Endothelial cell of umbilical vein (primary cell): ENCODE results near the gene PELI2. TPM values are rescaled to one million over a fixed set of nuclear protein-coding genes. Genes with fewer than 3 reads are reported as not detected.

ENCODE experiments used
- BruUV-seq: library from RNA; stranded (reverse); fragments of 400-500 nt; replicated peaks from 2 replicates; lab custom pipeline; 2021; lab: Mats Ljungman, UMichigan
- CTCF ChIA-PET: fragments of 300-600, 350-600 bp; sonication (Branson Sonifier 250); formaldehyde crosslinking; loops from one replicate; lab custom pipeline; 2021; ENCODE audit warnings: antibody characterized with exemption, inconsistent platforms; lab: Charles Lee
- POLR2A ChIA-PET: fragments of 300-600, 350-600 bp; sonication (Branson Sonifier 250); formaldehyde crosslinking; loops from one replicate; lab custom pipeline; 2021; ENCODE audit warnings: antibody characterized with exemption, inconsistent platforms; lab: Charles Lee
- DNase-seq: peaks from one replicate; pipeline ENCODE4 v3.0.0-alpha.2; 2011; ENCODE audit warnings: low read depth, low spot score
- FAIRE-seq: peaks from 2 replicates; lab custom pipeline; 2011; peaks lifted over from hg19 to GRCh38; lab: Jason Lieb, UNC
- H2AFZ ChIP-seq: 2 replicates; pipeline ENCODE4 v1.6.0; 2012; ENCODE audit warnings: low read depth, low read length, control low read depth, inconsistent platforms
- H3K27ac ChIP-seq: 2 replicates; pipeline ENCODE4 v1.5.1; 2011; ENCODE audit warnings: low read depth, mild to moderate bottlenecking, control low read depth, low read length, moderate library complexity; ENCODE audit not compliant: insufficient read depth
- H3K27me3 ChIP-seq, 2 experiments: 2 replicates each; pipeline versions ENCODE4 v1.6.0 to v1.6.1; 2011; ENCODE audit warnings: low read length in 2 of 2, mixed read lengths in 1 of 2; ENCODE audit not compliant: control insufficient read depth in 2 of 2, insufficient read depth in 2 of 2
- H3K36me3 ChIP-seq, 2 experiments: 2 replicates in 1 of 2; 3 replicates in 1 of 2; pipeline ENCODE4 v1.5.1; 2011; ENCODE audit warnings: low read length in 2 of 2, mild to moderate bottlenecking in 1 of 2, moderate library complexity in 1 of 2; ENCODE audit not compliant: control insufficient read depth in 2 of 2, insufficient read depth in 2 of 2; ENCODE audit errors: extremely low read depth in 1 of 2
- H3K4me1 ChIP-seq: 3 replicates; pipeline ENCODE4 v1.5.1; 2011; ENCODE audit warnings: mild to moderate bottlenecking, low read length; ENCODE audit not compliant: control insufficient read depth, insufficient read depth; ENCODE audit errors: extremely low read depth
- H3K4me2 ChIP-seq: 2 replicates; pipeline ENCODE4 v1.6.1; 2011; ENCODE audit warnings: low read length, control low read depth, mixed read lengths; ENCODE audit not compliant: insufficient read depth
- H3K4me3 ChIP-seq, 3 experiments: fragments of 200-600 bp in 1 of 3; sonication (generic), shearing (Covaris generic) in 1 of 3; replicated peaks in 1 of 3; 2 replicates each; pipeline ENCODE4 v1.5.1; 2011 to 2016; ENCODE audit warnings: control low read depth in 3 of 3, low read length in 3 of 3, mild to moderate bottlenecking in 2 of 3, inconsistent platforms in 1 of 3, low read depth in 1 of 3, moderate library complexity in 1 of 3; ENCODE audit not compliant: insufficient read depth in 1 of 3
- H3K79me2 ChIP-seq: 2 replicates; pipeline ENCODE4 v1.6.0; 2012; ENCODE audit warnings: low read length, inconsistent platforms; ENCODE audit not compliant: control insufficient read depth, insufficient read depth
- H3K9ac ChIP-seq: replicated peaks from 2 replicates; pipeline ENCODE3; 2011; ENCODE audit warnings: low read length, control low read depth; ENCODE audit not compliant: insufficient read depth; ENCODE audit errors: extremely low read depth
- H3K9me1 ChIP-seq: replicated peaks from 3 replicates; pipeline ENCODE4 v1.6.0; 2011; ENCODE audit warnings: mild to moderate bottlenecking, low read length; ENCODE audit not compliant: control insufficient read depth, insufficient read depth; ENCODE audit errors: extremely low read depth
- H3K9me3 ChIP-seq: replicated peaks from 2 replicates; pipeline ENCODE4 v1.5.1; 2012; ENCODE audit warnings: low read length, inconsistent platforms; ENCODE audit not compliant: control insufficient read depth, insufficient read depth
- H4K20me1 ChIP-seq: replicated peaks from 2 replicates; pipeline ENCODE3; 2011; ENCODE audit warnings: mild to moderate bottlenecking, low read length; ENCODE audit not compliant: control insufficient read depth, insufficient read depth; ENCODE audit errors: extremely low read depth
- EZH2 ChIP-seq: IDR thresholded peaks from 2 replicates; pipeline ENCODE4 v1.6.1; 2012; ENCODE audit warnings: borderline replicate concordance, low read depth, mild to moderate bottlenecking, moderate library complexity, low read length, inconsistent platforms; ENCODE audit not compliant: severe bottlenecking
- FOS ChIP-seq: IDR thresholded peaks from 2 replicates; pipeline ENCODE4 v1.6.1; 2011; ENCODE audit warnings: mild to moderate bottlenecking, low read length, moderate library complexity, borderline replicate concordance; ENCODE audit not compliant: insufficient read depth
- GATA2 ChIP-seq: IDR thresholded peaks from 2 replicates; pipeline ENCODE4 v1.7.0; 2011; ENCODE audit warnings: low read depth, mild to moderate bottlenecking, moderate library complexity, mixed read lengths, low read length; ENCODE audit not compliant: insufficient read length, insufficient read depth
- JUN ChIP-seq: IDR thresholded peaks from 2 replicates; pipeline ENCODE4 v1.6.1; 2011; ENCODE audit warnings: borderline replicate concordance, low read depth; ENCODE audit not compliant: insufficient read length, insufficient read depth
- MAX ChIP-seq: IDR thresholded peaks from 2 replicates; pipeline ENCODE4 v1.6.1; 2011; ENCODE audit not compliant: insufficient read depth, insufficient read length
- MYC ChIP-seq: IDR thresholded peaks from one replicate; pipeline ENCODE4 v1.6.1; 2011; ENCODE audit warnings: mild to moderate bottlenecking, low read depth, low read length
- POLR2A ChIP-seq: IDR thresholded peaks from 2 replicates; pipeline ENCODE4 v1.6.1; 2012; ENCODE audit warnings: low read depth, mild to moderate bottlenecking, control low read depth, low read length
- POLR2AphosphoS5 ChIP-seq: IDR thresholded peaks from 2 replicates; pipeline ENCODE4 v1.6.1; 2012; ENCODE audit warnings: low read depth, mild to moderate bottlenecking, control low read depth, low read length, moderate library complexity; ENCODE audit not compliant: insufficient read depth
- dilution Hi-C: fragments of 300-500 bp; cut with MboI; formaldehyde crosslinking; loops from one replicate; pipeline ENCODE4 v1.15.0; 2019; ENCODE audit warnings: low sequenced_read_pairs; ENCODE audit not compliant: extremely low pct_ligation_motif_present
- intact Hi-C: fragments of 100-400 bp; cut with micrococcal nuclease; formaldehyde crosslinking; loops from one replicate; pipeline ENCODE4 v1.10.0; 2022
- polyA plus RNA-seq, 4 experiments: library from polyadenylated mRNA; depleted of rRNA in 3 of 4; stranded (reverse) in 3 of 4; unstranded in 1 of 4; fragments of >200 nt; gene quantifications; 2 replicates each; pipeline versions ENCODE4 v1.2.1 to v1.2.3, GENCODE V29; 2011 to 2012; ENCODE audit warnings: missing spikeins in 1 of 4
- total RNA-seq: library from RNA; stranded (reverse); gene quantifications from 2 replicates; pipeline ENCODE4 v1.2.3, GENCODE V29; 2021
- TF ChIP-seq, protein P1 (sequence below), 2 donors: IDR thresholded peaks; 1 replicate in 1 of 2; 2 replicates in 1 of 2; pipeline ENCODE4 v1.5.1; 2011; ENCODE audit warnings: low read length in 2 of 2, mild to moderate bottlenecking in 2 of 2, moderate library complexity in 2 of 2, control low read depth in 1 of 2, inconsistent platforms in 1 of 2, low read depth in 1 of 2; ENCODE audit not compliant: insufficient read depth in 1 of 2; ENCODE audit errors: extremely low read depth in 1 of 2

Gene PELI2
- total and polyA plus RNA-seq, 2 donors (not counting 3 experiments of a cell fraction or from before 2014, with no cell fraction given): 11.5 to 13.0 TPM

- CTCF ChIA-PET: interaction anchor here (1.5 kb wide), 2 partner anchors 8 to 16 kb away, joined by 3 to 5 read pairs; no protein-coding TSS in a partner anchor
- FAIRE-seq: no peak
- intact Hi-C loops: no loop called here
These were observed 29.3 kb upstream of the PELI2 start for GRCh38 chr14:56088941-56089340.

More at GRCh38 chr14:56088941-56089340, 29.3 kb upstream of the PELI2 start:
- Histone ChIP-seq H2AFZ (no peak overlapping the region), H3K27ac (no peak overlapping the region), H3K4me1 (no peaks in the 10 kb centered on the region), H4K20me1 (no peaks in the 10 kb centered on the region), H3K9me3 (no peaks in the 10 kb centered on the region), H3K36me3 (no peaks in the 10 kb centered on the region), H3K4me3 (no peak overlapping the region), H3K79me2 (no peaks in the 10 kb centered on the region), H3K9me1 (no peaks in the 10 kb centered on the region), H3K9ac (no peak overlapping the region), H3K4me2 (no peak overlapping the region), H3K27me3 (peaks cover 3 to 5% of the 10 kb centered on the region in 2 experiments)
- POLR2A ChIA-PET: no interaction called here
- BruUV-seq: no TSS peak
- TF ChIP-seq POLR2AphosphoS5 (no peak), POLR2A (no peak), MAX (no peak), MYC (no peak), FOS (no peak), EZH2 (no peak), GATA2 (no peak), JUN (no peak)
- TF ChIP-seq, protein P1, sequence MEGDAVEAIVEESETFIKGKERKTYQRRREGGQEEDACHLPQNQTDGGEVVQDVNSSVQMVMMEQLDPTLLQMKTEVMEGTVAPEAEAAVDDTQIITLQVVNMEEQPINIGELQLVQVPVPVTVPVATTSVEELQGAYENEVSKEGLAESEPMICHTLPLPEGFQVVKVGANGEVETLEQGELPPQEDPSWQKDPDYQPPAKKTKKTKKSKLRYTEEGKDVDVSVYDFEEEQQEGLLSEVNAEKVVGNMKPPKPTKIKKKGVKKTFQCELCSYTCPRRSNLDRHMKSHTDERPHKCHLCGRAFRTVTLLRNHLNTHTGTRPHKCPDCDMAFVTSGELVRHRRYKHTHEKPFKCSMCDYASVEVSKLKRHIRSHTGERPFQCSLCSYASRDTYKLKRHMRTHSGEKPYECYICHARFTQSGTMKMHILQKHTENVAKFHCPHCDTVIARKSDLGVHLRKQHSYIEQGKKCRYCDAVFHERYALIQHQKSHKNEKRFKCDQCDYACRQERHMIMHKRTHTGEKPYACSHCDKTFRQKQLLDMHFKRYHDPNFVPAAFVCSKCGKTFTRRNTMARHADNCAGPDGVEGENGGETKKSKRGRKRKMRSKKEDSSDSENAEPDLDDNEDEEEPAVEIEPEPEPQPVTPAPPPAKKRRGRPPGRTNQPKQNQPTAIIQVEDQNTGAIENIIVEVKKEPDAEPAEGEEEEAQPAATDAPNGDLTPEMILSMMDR (IDR thresholded peaks at IDR 0.05; ENCODE audit: extremely low read depth in 1 of 2, insufficient read depth in 1 of 2, low read depth in 1 of 2, low read length in 2 of 2): no peak
- no peak for DNase-seq
- dilution Hi-C loops: no loop called here
